ENCODE measurements around the gene SEMA6A.

SEMA6A gene

GRCh38 chr5:116459301-116459700, 115.3 kb downstream of the SEMA6A start:
- Mint-ChIP-seq H3K4me3 (no peak overlapping the region), H3K36me3 (ENCODE audit: low read depth) (peaks cover 49% of the 10 kb centered on the region), H3K4me1 (peaks cover 42% of the 10 kb centered on the region), H3K27me3 (ENCODE audit: low read depth) (no peaks in the 10 kb centered on the region), H3K9me3 (no peaks in the 10 kb centered on the region), H3K27ac (no peak overlapping the region)
- TF ChIP-seq, protein P1, sequence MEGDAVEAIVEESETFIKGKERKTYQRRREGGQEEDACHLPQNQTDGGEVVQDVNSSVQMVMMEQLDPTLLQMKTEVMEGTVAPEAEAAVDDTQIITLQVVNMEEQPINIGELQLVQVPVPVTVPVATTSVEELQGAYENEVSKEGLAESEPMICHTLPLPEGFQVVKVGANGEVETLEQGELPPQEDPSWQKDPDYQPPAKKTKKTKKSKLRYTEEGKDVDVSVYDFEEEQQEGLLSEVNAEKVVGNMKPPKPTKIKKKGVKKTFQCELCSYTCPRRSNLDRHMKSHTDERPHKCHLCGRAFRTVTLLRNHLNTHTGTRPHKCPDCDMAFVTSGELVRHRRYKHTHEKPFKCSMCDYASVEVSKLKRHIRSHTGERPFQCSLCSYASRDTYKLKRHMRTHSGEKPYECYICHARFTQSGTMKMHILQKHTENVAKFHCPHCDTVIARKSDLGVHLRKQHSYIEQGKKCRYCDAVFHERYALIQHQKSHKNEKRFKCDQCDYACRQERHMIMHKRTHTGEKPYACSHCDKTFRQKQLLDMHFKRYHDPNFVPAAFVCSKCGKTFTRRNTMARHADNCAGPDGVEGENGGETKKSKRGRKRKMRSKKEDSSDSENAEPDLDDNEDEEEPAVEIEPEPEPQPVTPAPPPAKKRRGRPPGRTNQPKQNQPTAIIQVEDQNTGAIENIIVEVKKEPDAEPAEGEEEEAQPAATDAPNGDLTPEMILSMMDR (IDR thresholded peaks at IDR 0.05; ENCODE audit: unreplicated experiment in 3 of 3): no peak

DNA sequence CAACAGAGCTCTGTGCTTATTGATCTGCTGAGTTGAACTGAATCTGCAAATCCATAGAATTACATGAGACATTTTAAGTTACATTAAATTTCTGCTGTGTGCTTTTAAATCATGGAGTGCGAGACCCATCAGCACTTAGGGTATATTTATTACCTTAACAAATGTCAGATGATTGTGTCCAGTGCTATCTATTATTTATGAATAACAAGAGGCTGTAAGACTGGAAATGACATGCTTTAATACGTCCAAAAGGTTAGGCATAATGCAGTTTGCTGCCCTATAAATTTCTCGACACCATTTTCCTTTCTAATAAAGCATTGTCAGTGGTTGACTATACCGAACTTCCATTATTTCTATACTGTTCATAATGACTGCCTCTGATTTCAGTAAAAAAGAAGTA, 117.6 kb downstream of the SEMA6A start:
- Mint-ChIP-seq H3K4me3 (no peak overlapping the region), H3K27ac (peak overlapping the region in 1 of 3 experiments; percentile 92), H3K36me3 (ENCODE audit: low read depth) (peaks cover 46% of the 10 kb centered on the region), H3K4me1 (peaks cover 54% of the 10 kb centered on the region), H3K27me3 (ENCODE audit: low read depth) (no peaks in the 10 kb centered on the region), H3K9me3 (no peaks in the 10 kb centered on the region)
- TF ChIP-seq, protein P1 (IDR thresholded peaks at IDR 0.05; ENCODE audit: unreplicated experiment in 3 of 3): no peak

DNA sequence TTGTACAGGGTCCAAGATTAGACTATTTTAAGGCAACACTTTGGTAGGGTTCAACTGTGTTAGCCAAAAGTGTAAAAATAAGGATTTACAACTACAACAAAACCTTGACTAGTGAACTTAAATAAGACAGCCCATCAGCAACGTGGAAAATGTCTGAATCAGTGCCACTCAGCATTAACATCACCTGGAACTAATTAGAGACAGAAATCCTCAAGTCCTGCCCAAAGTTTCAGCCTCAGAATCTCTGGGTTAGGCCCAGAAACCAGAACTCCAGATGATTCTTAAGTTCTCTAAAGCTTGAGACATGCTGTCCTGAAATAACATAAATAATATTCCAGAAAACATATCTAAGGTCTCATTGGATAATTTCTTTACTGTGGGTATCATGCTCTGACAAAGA, 118.6 kb downstream of the SEMA6A start:
- TF ChIP-seq, protein P1 (IDR thresholded peaks at IDR 0.05; ENCODE audit: unreplicated experiment in 3 of 3): no peak
- H3K27ac Mint-ChIP-seq: peak overlapping the region in 2 of 3 experiments; percentile 39 to 92
- H3K36me3 Mint-ChIP-seq (ENCODE audit: low read depth): peaks cover 40% of the 10 kb centered on the region
- H3K4me3 Mint-ChIP-seq: no peak overlapping the region
- H3K9me3 Mint-ChIP-seq: no peaks in the 10 kb centered on the region
- H3K4me1 Mint-ChIP-seq: peaks cover 48% of the 10 kb centered on the region
- no peaks in the 10 kb centered on the region for H3K27me3 Mint-ChIP-seq (ENCODE audit: low read depth)

DNA sequence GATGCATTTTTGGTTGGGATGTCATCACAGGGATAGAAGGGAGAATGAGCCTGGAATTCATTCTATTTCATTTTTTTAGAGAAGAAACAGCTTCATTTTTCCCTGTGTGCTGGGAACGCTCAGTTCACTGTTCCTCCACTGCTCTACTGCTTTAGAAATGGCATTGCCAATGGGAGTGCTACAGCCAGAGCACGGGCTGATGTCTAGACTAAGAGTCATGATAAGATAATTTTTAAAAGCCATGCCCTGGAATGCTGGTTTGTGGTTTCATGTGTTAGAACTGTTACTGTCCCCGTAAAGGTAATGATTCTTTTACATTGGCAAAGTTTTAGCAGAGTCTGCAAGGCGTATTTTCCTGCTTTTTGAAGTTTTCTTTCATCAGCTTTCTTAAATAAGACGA, 119.6 kb downstream of the SEMA6A start:
- peaks cover 48% of the 10 kb centered on the region for H3K36me3 Mint-ChIP-seq (ENCODE audit: low read depth)

DNA sequence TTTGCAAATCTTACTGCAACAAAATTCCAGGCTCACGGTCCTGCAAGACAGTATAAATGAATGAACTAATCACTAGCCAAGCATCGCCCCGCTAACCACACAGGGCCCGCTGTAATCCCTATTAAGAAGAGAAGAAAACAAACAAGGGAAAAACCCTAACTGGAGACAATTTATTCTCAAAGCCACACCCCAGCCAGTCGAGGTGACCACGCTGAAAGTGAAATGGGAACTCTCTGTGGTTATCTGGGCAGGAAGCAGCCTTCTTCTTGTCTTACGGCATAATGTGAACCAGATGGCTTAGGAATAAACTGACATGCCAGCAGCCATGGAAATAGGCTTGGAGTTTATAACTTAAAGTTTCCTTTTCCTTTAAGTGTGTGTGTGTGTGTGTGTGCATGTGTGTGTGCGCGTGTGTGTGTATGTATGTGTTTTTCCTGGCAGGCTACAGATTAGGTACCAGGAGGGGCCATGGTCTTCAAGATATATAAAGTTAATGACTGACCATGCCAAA, 120.2 kb downstream of the SEMA6A start:
- Mint-ChIP-seq H3K27ac (peak overlapping the region; percentile 87 to 93 (median 92)), H3K9me3 (no peaks in the 10 kb centered on the region), H3K4me1 (peaks cover 59% of the 10 kb centered on the region), H3K4me3 (peak overlapping the region in 2 of 3 experiments; percentile 1 to 30), H3K27me3 (ENCODE audit: low read depth) (no peaks in the 10 kb centered on the region), H3K36me3 (ENCODE audit: low read depth) (peaks cover 47% of the 10 kb centered on the region)
- TF ChIP-seq, protein P1 (IDR thresholded peaks at IDR 0.05; ENCODE audit: unreplicated experiment in 3 of 3): no peak

More for the DNA sequence above, 119.6 kb downstream of the SEMA6A start:
- Mint-ChIP-seq H3K4me1 (peaks cover 56% of the 10 kb centered on the region), H3K9me3 (no peaks in the 10 kb centered on the region), H3K27me3 (ENCODE audit: low read depth) (no peaks in the 10 kb centered on the region), H3K4me3 (no peak overlapping the region), H3K27ac (peak overlapping the region; percentile 87 to 93 (median 92))
- TF ChIP-seq, protein P1 (IDR thresholded peaks at IDR 0.05; ENCODE audit: unreplicated experiment in 3 of 3): no peak

DNA sequence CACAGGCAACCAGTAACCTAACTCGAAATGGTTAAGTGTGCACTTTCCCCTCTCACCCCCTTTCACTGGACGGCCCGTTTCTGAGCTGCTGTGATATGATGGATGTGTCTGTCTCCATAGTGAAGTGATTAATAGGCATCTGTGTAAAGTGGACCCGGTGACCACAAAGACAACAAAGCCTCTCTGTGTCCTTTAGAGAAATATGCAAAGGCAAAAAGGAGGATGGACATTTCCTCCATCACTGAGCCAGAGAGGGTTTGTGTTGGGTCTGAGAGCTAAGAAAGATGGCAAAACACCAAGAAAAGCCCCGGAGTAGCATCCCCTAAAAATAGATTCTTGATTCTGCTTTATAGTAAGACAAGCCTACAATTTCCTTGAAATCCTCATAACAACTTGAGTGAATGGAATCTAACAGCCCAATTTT, 120.6 kb downstream of the SEMA6A start:
- peaks cover 49% of the 10 kb centered on the region for H3K36me3 Mint-ChIP-seq (ENCODE audit: low read depth)
- TF ChIP-seq, protein P1 (IDR thresholded peaks at IDR 0.05; ENCODE audit: unreplicated experiment in 3 of 3): no peak
- peak overlapping the region in 1 of 3 experiments; percentile 8 for H3K4me3 Mint-ChIP-seq
- H3K27me3 Mint-ChIP-seq (ENCODE audit: low read depth): no peaks in the 10 kb centered on the region
- H3K4me1 Mint-ChIP-seq: peaks cover 64% of the 10 kb centered on the region
- H3K9me3 Mint-ChIP-seq: no peaks in the 10 kb centered on the region
- peak overlapping the region; percentile 87 to 93 (median 92) for H3K27ac Mint-ChIP-seq
